GM21529 (cell line): ENCODE measurements around the gene IBA57.

Experiments
- ATAC-seq: cut with Tn5 transposase; IDR thresholded peaks from one replicate; pipeline ENCODE4 v1.9.1; 2021; ENCODE audit not compliant: unreplicated experiment

The IBA57 gene

GRCh38 chr1:228165372-228166169 is at the start of gene IBA57:
IBA57 (plus strand) TSS chr1:228165804; CDS start chr1:228165817, 13 bp downstream.
- ATAC-seq: peak; percentile 79

GRCh38 chr1:228117335-228117734 is 48.3 kb upstream of the IBA57 start:
- no peak for ATAC-seq

DNA sequence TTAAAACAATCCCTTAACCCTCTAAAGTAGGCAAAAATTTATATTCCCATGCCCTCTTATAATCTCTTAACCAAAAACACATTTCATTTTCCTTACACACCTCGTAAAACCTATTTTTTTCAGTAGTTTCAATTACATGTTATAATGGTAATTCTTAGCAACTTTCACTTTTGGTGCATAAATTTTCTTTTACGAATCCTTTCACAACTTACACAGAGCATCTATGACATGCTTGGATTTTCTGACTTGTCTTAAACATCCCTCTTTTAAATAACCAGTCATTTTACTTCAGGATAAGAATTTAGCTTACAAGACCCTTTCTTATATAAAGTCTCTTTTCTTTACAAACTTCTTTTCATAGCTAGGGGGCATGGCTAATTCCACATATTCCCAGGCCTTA is 47.6 kb upstream of the IBA57 start:
- ATAC-seq: no peak

DNA sequence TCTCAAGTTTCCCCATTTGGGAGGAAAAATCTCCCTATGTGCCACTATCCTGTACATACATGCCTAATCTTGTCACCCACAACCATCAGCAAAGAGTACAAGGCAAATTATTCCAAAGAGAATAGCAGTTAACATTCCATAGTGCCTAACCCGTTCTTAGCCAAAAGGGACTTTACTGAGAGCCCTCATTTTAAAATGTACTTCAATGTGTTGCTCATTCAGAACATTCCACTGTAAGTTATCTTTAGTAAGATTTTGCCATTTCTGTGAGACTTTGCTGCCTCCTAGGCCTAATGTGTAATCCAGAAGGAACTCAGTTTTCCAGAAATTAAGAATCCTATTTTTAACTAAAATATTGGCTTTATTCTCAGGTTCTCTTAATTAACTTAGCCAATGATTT is 45.3 kb upstream of the IBA57 start:
- ATAC-seq: no peak

- ATAC-seq: no peak
Measured at GRCh38 chr1:228120857-228121489, 44.6 kb upstream of the IBA57 start.

- ATAC-seq: no peak
Measured at GRCh38 chr1:228122921-228123441, 42.6 kb upstream of the IBA57 start.

DNA sequence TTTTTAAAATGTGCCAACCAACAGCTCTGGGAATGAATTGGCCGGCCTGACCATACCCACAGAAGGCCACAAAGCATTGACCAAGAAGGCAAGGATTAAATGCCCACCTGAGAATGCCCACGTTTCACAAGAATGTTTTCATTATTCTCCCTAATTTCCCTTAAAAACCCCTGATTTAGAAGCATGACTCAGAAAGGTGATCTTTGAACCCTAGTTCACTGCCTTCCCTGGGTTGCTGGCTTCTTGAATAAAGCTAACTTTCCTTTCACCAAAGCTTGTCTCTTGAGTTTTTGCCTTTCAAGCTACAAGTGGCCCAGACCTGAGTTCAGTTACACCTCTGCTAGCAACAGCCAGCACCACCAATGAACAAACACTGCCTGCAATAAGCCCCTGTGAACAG is 42.1 kb upstream of the IBA57 start:
- ATAC-seq: no peak

DNA sequence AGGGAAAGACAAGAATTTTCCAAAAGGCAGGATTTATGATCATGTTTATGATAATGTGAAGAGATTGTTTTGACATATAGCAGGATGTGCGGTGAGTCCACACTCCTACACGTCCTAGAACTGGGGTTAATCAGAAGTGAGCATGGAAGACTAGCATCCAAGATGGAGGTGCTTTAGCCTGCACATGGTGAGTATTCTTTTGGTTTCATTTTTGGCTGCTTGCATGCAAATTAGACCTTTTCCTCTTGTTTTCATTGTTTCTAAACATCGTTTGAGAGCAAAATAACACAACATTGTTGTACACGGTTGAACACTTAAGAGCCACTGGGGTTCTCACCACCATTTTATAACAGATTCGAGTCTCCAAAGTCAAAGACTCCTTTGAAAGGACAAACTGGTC is 40.4 kb upstream of the IBA57 start:
- ATAC-seq: no peak

DNA sequence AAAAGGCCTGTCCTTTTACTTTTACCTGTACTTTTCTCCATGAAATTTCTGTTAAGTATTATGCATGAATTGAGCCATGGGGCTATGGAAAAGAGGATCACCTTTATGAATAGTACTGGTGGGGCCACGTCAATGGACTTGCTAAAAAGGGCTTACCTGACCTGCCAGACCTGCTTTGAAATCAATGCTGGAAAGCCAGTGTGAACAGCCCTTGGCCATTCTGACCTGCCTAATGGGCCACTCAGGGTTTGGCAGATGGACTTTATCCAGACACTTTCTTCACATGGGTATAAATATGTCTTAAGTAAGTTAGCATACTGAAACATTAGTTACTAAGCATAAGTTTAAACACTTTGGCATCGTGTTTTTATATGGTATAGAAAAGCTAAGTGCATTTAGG is 33.8 kb upstream of the IBA57 start:
- no peak for ATAC-seq

DNA sequence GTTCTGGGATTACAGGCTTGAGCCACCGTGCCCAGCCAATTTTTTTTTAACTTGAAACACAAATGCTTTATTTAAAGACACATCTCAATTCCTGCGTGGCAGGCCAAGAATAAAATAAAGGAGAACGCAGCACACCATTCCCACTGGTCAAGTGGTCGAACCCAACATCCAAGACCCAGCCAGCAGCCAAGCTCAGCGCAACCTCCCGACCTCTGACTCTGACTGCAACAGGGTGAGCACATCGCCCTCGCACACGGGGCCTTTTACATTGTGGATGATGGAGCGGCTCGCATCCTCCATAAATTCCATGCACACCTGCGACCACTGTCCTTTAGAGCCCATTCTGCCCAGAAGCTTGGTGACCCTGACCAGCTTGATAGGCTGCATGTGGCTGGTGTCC is 31.0 kb upstream of the IBA57 start:
- ATAC-seq: no peak

DNA sequence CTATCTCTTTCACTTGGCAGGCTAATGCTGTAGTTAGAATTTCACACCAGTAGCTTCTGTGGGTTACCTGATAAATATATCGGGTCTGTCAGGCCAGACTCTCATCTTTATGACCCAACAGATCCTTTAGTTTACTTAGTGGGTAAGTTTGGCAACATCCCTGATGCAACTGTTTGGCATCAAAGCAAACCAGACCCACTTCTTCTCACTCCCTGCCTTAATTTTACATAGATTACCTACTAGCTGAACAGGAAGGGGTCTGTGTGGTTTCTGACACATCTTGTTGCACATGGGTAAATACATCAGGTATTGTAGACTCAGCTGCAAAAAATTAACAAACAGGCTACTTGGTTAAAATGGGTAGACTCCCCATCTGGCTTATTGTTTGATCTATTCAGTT is 28.7 kb upstream of the IBA57 start:
- ATAC-seq: no peak

DNA sequence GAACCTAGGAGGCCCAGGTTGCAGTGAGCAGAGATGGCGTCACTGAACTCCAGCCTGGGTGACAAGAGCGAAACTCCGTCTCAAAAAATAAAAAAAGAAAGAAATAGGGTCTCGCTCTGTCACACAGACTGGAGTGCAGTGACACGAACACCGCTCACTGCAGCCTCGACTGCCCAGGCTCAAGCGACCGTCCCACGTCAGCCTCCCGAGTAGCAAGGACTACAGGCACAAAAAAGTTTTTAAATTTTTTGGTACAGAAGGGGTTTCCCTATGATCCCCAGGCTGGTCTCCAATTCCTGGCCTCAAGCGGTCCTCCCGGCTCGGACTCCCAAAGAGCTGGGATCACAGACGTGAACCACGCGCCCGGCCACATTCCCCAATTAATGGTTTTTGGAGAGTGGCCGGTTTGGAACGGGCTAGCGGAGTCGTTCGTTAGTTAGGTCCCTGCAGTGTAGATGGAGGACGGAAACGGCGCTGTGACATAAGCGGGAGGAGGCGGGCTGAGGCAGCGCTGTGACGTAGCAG is 26.1 kb upstream of the IBA57 start:
- ATAC-seq: no peak

- ATAC-seq: peak; percentile 89
Measured at GRCh38 chr1:228139931-228140723, 25.5 kb upstream of the IBA57 start, which contains the start of gene GUK1. GUK1 (plus strand) TSS chr1:228140279; CDS start chr1:228140303, 24 bp downstream.

GRCh38 chr1:228140724-228141225 is 24.8 kb upstream of the IBA57 start:
- ATAC-seq: no peak

DNA sequence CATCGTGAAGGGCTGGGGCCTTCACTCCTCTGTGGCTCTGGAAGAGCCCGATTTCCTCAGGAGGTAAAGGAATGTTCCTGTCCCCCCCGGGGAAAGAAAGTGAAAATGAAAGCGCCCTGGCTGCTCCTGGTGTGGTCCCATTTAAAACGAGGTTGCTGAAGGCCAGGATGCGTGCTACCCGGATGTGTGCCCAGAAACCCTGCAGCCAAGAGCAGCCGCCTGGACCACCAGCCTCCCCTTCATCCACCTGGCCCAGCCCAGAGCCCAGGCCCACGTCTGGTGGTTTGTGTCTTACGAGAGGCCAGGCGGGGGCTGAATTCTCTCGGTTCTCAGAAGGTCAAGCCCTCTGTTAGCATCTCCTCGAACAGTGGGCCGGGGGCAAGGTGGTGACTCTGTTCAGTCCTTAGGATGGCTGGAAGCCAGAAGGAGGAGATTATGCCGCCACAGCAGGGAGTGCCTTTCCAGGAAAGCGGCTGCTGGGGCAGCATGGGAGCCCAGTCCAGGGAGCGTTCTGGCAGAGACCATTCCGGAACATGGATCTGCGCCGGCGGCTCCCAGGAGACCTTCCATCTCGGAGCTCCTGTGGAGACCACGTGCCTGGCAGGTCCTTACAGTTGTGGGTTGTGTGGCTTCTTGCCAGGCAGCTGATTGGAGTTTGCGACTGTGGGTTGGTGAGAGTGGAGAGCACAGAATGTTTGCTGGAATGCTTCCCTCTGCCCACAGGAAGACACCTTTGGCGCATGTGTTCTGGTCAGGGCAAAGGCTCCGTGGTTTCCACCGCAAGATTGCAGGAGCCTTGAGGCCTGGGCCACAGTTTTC is 24.2 kb upstream of the IBA57 start:
- ATAC-seq: no peak

DNA sequence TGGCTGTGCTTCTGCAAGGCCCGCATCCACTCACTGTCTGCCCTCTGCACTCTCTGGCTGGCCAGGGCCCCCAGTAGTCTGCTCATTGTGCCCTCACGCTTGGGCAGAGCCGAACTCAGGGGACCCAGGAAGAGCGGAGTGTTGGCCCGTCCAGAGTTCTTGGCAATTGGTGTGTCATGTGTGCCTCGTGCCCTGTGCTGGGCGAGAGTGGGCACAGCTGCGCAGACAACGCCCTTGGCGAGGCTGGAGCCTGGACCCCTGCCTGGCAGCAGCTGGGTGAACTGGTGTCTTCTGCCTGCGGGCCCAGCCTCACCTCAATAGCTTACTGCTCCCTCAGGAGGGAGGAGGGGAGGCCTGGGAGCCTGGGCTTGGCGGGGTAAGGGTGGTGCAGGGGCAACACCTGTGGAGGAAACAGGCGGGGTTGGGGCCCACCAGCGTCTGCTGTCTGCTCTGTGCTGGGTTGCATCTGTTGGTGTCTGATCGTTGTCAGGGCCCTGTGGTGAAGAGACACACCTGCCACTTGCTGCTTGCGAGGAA is 23.4 kb upstream of the IBA57 start:
- no peak for ATAC-seq

DNA sequence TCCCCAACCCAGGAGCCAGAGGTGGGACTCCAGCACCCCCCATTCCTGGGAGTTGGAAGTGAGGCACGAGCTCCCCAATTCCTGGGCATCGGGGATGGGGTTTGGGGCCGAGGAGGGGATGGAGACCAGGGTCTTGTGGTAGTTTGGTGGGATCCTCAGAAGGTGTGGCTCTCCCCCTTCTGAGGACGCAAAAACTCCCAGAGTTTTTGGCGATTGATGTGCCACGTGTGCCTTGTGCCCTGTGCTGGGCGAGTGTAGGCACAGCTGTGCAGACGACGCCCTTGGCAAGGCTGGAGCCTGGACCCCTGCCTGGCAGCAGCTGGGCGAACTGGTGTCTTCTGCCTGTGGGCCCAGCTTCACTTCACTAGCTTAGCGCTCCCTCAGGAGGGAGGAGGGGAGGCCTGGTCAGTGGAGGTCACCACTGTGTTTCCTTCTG is 22.9 kb upstream of the IBA57 start:
- no peak for ATAC-seq

- no peak for ATAC-seq
Measured at GRCh38 chr1:228143480-228144192, 22.0 kb upstream of the IBA57 start.
